ENCODE results near the gene PILRA. TPM values are rescaled to one million over a fixed set of nuclear protein-coding genes. Genes with fewer than 3 reads are reported as not detected.

Gene PILRA
- total RNA-seq, 1 donor from 2014 or later, result not detected

GRCh38 chr7:100369105-100369504, 4.2 kb upstream of the PILRA start:
- H3K4me3 ChIP-seq (ENCODE audit: low read depth, low read length), result no peak overlapping the region
- TF ChIP-seq, protein P1, sequence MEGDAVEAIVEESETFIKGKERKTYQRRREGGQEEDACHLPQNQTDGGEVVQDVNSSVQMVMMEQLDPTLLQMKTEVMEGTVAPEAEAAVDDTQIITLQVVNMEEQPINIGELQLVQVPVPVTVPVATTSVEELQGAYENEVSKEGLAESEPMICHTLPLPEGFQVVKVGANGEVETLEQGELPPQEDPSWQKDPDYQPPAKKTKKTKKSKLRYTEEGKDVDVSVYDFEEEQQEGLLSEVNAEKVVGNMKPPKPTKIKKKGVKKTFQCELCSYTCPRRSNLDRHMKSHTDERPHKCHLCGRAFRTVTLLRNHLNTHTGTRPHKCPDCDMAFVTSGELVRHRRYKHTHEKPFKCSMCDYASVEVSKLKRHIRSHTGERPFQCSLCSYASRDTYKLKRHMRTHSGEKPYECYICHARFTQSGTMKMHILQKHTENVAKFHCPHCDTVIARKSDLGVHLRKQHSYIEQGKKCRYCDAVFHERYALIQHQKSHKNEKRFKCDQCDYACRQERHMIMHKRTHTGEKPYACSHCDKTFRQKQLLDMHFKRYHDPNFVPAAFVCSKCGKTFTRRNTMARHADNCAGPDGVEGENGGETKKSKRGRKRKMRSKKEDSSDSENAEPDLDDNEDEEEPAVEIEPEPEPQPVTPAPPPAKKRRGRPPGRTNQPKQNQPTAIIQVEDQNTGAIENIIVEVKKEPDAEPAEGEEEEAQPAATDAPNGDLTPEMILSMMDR (conservative IDR thresholded peaks at IDR 0.05; ENCODE audit: low read depth, low read length), result no peak
- DNase-seq (ENCODE audit: low read depth), result no peak

GRCh38 chr7:100370303-100370702, 3.0 kb upstream of the PILRA start:
- TF ChIP-seq, protein P1 (conservative IDR thresholded peaks at IDR 0.05; ENCODE audit: low read depth, low read length), result no peak
- DNase-seq (ENCODE audit: low read depth), result no peak
- no peak overlapping the region for H3K4me3 ChIP-seq (ENCODE audit: low read depth, low read length)

DNA sequence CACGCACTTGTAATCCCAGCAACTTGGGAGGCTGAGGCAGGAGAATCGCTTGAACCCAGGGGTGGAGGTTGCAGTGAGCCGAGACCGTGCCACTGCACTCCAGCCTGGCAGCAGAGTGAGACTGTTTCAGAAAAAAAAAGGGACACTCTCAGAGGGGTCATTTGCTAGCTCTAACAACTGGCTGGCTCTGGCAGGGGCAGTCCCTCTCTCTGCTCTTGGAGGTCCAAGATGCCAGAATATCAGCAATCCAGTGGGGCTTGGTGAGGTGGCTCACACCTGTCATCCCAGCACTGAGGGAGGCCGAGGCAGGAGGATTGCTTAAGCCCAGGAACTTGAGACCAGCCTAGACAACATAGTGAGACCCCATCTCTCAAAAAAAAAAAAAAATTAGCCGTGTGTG, 2.5 kb upstream of the PILRA start:
- TF ChIP-seq, protein P1 (conservative IDR thresholded peaks at IDR 0.05; ENCODE audit: low read depth, low read length), result no peak

GRCh38 chr7:100371561-100372171, 1.6 kb upstream of the PILRA start:
- no peak overlapping the region for H3K4me3 ChIP-seq (ENCODE audit: low read depth, low read length)
- no peak for DNase-seq (ENCODE audit: low read depth)
- TF ChIP-seq, protein P1 (conservative IDR thresholded peaks at IDR 0.05; ENCODE audit: low read depth, low read length), result no peak

More for the DNA sequence above, 2.5 kb upstream of the PILRA start:
- no peak for DNase-seq (ENCODE audit: low read depth)
- no peak overlapping the region for H3K4me3 ChIP-seq (ENCODE audit: low read depth, low read length)

DNA sequence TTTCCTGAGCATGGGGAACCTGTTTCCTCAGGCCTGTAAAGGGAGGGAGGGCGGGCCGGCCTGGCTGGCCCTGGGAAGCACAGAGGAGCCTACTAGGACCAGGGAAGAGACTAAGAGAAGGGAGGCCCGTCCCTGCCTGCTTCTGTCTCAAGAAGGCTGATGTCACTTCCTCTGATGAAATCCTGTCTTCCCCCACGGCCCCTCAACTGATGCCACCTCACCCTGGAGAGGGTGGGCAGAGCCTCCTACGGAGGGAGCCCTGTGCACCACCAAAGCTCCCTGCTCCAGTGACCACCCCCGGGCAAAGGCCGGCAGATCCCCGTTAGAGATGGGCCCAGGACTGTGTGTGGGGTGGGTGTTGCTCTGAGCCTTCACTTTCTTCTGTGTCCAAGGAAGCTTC, 1.0 kb upstream of the PILRA start:
- TF ChIP-seq, protein P1 (conservative IDR thresholded peaks at IDR 0.05; ENCODE audit: low read depth, low read length), result no peak
- no peak overlapping the region for H3K4me3 ChIP-seq (ENCODE audit: low read depth, low read length)
- no peak for DNase-seq (ENCODE audit: low read depth)

GRCh38 chr7:100372694-100373093, 593 bp upstream of the PILRA start:
- DNase-seq (ENCODE audit: low read depth), result no peak
- no peak overlapping the region for H3K4me3 ChIP-seq (ENCODE audit: low read depth, low read length)

More at GRCh38 chr7:100372694-100373093, 593 bp upstream of the PILRA start:
- TF ChIP-seq, protein P1 (conservative IDR thresholded peaks at IDR 0.05; ENCODE audit: low read depth, low read length), result no peak
